ENCODE data around the gene RABAC1.

DNA sequence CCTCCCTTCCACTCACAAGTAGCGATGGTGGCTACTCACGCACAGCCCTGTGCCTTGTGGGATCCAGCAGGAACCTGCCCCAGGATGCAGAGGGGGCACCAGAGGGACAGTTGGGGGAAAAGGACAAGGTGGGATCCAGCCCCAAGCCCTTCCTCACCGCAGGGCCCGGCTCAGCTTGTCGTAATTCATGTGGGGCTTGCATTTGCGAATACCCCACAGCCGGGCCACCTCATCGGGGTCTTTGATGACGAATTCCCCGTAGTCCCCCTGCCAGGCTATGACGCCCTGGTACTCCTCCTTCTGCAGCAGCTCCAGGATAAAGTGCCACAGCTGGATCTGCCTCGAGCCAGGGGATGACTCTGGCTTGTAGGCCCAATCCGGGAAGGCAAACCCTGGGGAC lies 49.4 kb downstream of the RABAC1 start:
- no peak for TF ChIP-seq CTCF (conservative IDR thresholded peaks at IDR 0.05)
- no peak for TF ChIP-seq ZFX (IDR thresholded peaks at IDR 0.05)
